AG09309 (cell line): Measurements from ENCODE around the gene ASPG.

Source experiments
- DNase-seq: peaks from one replicate; pipeline ENCODE4 v3.0.0-alpha.2; 2010; ENCODE audit warnings: low read depth
- H3K4me3 ChIP-seq: 2 replicates; pipeline ENCODE4 v1.5.1; 2011; ENCODE audit warnings: mild to moderate bottlenecking, low read depth, low read length, moderate library complexity; ENCODE audit not compliant: control insufficient read depth
- CTCF ChIP-seq: IDR thresholded peaks from 2 replicates; pipeline ENCODE4 v1.5.1; 2011; ENCODE audit warnings: mild to moderate bottlenecking, low read depth, low read length, inconsistent platforms; ENCODE audit not compliant: insufficient read depth, control insufficient read depth; ENCODE audit errors: missing control alignments

ASPG gene

GRCh38 chr14:104091927-104092771, 6.6 kb downstream of the ASPG start:
- DNase-seq: no peak
- TF ChIP-seq CTCF: no peak
- H3K4me3 ChIP-seq: no peak overlapping the region

- H3K4me3 ChIP-seq: no peak overlapping the region
- no peak for DNase-seq
- no peak for TF ChIP-seq CTCF
These were observed 7.4 kb downstream of the ASPG start for GRCh38 chr14:104092931-104093365.

GRCh38 chr14:104093366-104094055, 8.0 kb downstream of the ASPG start:
- no peak for TF ChIP-seq CTCF
- H3K4me3 ChIP-seq: no peak overlapping the region
- DNase-seq: no peak

GRCh38 chr14:104094056-104094708, 8.7 kb downstream of the ASPG start:
- DNase-seq: no peak

GRCh38 chr14:104094709-104095425, 9.4 kb downstream of the ASPG start:
- H3K4me3 ChIP-seq: no peak overlapping the region
- no peak for DNase-seq
- TF ChIP-seq CTCF: peak; percentile 85

More at GRCh38 chr14:104094056-104094708, 8.7 kb downstream of the ASPG start:
- H3K4me3 ChIP-seq: no peak overlapping the region
- TF ChIP-seq CTCF: no peak
